HepG2 (cell line): ENCODE results near the gene KIF26B. TPM values are rescaled to one million over a fixed set of nuclear protein-coding genes. Genes with fewer than 3 reads are reported as not detected.

Experiments
- ATAC-seq: fragments of 200-7000 bp; cut with Tn5 transposase; 3 replicates; pipeline ENCODE4 v1.9.1; 2020; ENCODE audit warnings: mild to moderate bottlenecking, moderate library complexity
- BruUV-seq: library from RNA; stranded (reverse); fragments of 400-500 nt; replicated peaks from 2 replicates; lab custom pipeline; 2021; lab: Mats Ljungman, UMichigan
- CTCF ChIA-PET: fragments of 300-600 bp; formaldehyde crosslinking; extraction: SDS; loops from one replicate; lab custom pipeline; 2021; ENCODE audit warnings: low total read pairs, inconsistent platforms, low intra/inter-chr PET ratio; lab: Yijun Ruan, JAX
- POLR2A ChIA-PET: fragments of 350-600 bp; sonication (Branson Sonifier 250); formaldehyde crosslinking; loops from one replicate; lab custom pipeline; 2020; ENCODE audit warnings: antibody characterized with exemption, inconsistent platforms; lab: Yijun Ruan, JAX
- DNase-seq: peaks from one replicate; pipeline ENCODE4 v3.0.0-alpha.2; 2015; ENCODE audit warnings: low spot score
- FAIRE-seq: peaks from 3 replicates; lab custom pipeline; 2011; peaks lifted over from hg19 to GRCh38; lab: Jason Lieb, UNC
- H2AFZ ChIP-seq: one replicate; pipeline ENCODE4 v1.6.1; 2011; ENCODE audit warnings: low read length, inconsistent platforms
- H3K27ac ChIP-seq: fragments of 300-600 bp; 3 replicates; pipeline ENCODE4 v1.8.0; 2011; ENCODE audit warnings: mixed run types, mild to moderate bottlenecking, mixed read lengths, low read length, inconsistent platforms; ENCODE audit not compliant: insufficient read depth; ENCODE audit errors: extremely low read length
- H3K27me3 ChIP-seq, 2 experiments: fragments of 200-600 bp in 1 of 2; 2 replicates in 1 of 2; 3 replicates in 1 of 2; pipeline versions ENCODE4 v1.6.0 to v1.8.0; 2011; ENCODE audit warnings: low read length in 2 of 2, mild to moderate bottlenecking in 2 of 2, moderate library complexity in 2 of 2, inconsistent platforms in 1 of 2; ENCODE audit not compliant: insufficient read depth in 2 of 2, control insufficient read depth in 1 of 2
- H3K36me3 ChIP-seq, 2 experiments: fragments of 200-600 bp in 1 of 2; replicated peaks in 1 of 2; 2 replicates in 1 of 2; 3 replicates in 1 of 2; pipeline versions ENCODE4 v1.5.1 to v1.8.0; 2011; ENCODE audit warnings: low read length in 2 of 2, inconsistent platforms in 1 of 2; ENCODE audit not compliant: insufficient read depth in 2 of 2, control insufficient read depth in 1 of 2
- H3K4me1 ChIP-seq: 2 replicates; pipeline ENCODE4 v1.5.1; 2012; ENCODE audit warnings: low read length, inconsistent platforms; ENCODE audit not compliant: insufficient read depth
- H3K4me2 ChIP-seq: 2 replicates; pipeline ENCODE4 v1.6.0; 2011; ENCODE audit warnings: low read depth, low read length, inconsistent platforms
- H3K4me3 ChIP-seq, 3 experiments: fragments of 200-600 bp in 1 of 3; sonication (generic), shearing (Covaris generic) in 1 of 3; replicated peaks in 1 of 3; 2 replicates each; pipeline ENCODE4 v1.5.1; 2011 to 2016; ENCODE audit warnings: low read length in 3 of 3, inconsistent platforms in 2 of 3, low read depth in 2 of 3, mild to moderate bottlenecking in 2 of 3, control low read depth in 1 of 3, mixed read lengths in 1 of 3; ENCODE audit not compliant: insufficient read depth in 1 of 3
- H3K79me2 ChIP-seq: one replicate; pipeline ENCODE4 v1.6.1; 2011; ENCODE audit warnings: low read length, inconsistent platforms; ENCODE audit not compliant: insufficient read depth
- H3K9ac ChIP-seq: 2 replicates; pipeline ENCODE4 v1.6.0; 2011; ENCODE audit warnings: mild to moderate bottlenecking, low read depth, low read length, inconsistent platforms; ENCODE audit not compliant: insufficient read depth
- H3K9me3 ChIP-seq: 2 replicates; pipeline ENCODE4 v1.5.1; 2012; ENCODE audit warnings: mild to moderate bottlenecking, low read length
- H4K20me1 ChIP-seq: 2 replicates; pipeline ENCODE4 v1.6.0; 2011; ENCODE audit warnings: inconsistent platforms, mild to moderate bottlenecking, low read length, moderate library complexity; ENCODE audit not compliant: insufficient read depth
- ADNP ChIP-seq: sonication (generic); formaldehyde crosslinking; IDR thresholded peaks from 2 replicates; pipeline ENCODE4 v1.4.0; 2020; ENCODE audit warnings: missing genetic modification reagents
- TP53 ChIP-seq: sonication (generic); formaldehyde crosslinking; conservative IDR thresholded peaks from 2 replicates; pipeline ENCODE4 v1.4.0; 2020; ENCODE audit warnings: missing genetic modification reagents
- ZBTB40 ChIP-seq, 2 experiments: fragments of 450-650 bp in 1 of 2; sonication (generic) in 1 of 2; formaldehyde crosslinking in 1 of 2; IDR thresholded peaks; 2 replicates each; pipeline versions ENCODE4 v1.6.1 to v1.8.0; 2016 to 2022; ENCODE audit warnings: antibody characterized with exemption in 1 of 2, mild to moderate bottlenecking in 1 of 2, missing genetic modification reagents in 1 of 2
- ZHX2 ChIP-seq, 2 experiments: sonication (generic) in 1 of 2; formaldehyde crosslinking in 1 of 2; IDR thresholded peaks; 2 replicates each; pipeline versions ENCODE4 v1.6.1 to v1.9.0; 2014 to 2022; ENCODE audit warnings: antibody characterized with exemption in 1 of 2, borderline replicate concordance in 1 of 2, inconsistent platforms in 1 of 2, low read depth in 1 of 2, missing genetic modification reagents in 1 of 2
- ZNF143 ChIP-seq: sonication (generic); formaldehyde crosslinking; IDR thresholded peaks from 2 replicates; pipeline ENCODE4 v1.4.0; 2020; ENCODE audit warnings: missing genetic modification reagents
- ZNF333 ChIP-seq: sonication (generic); formaldehyde crosslinking; IDR thresholded peaks from 2 replicates; pipeline ENCODE4 v1.4.0; 2020; ENCODE audit warnings: mild to moderate bottlenecking, missing genetic modification reagents, borderline replicate concordance
- WGBS: methylation state at CpG from one replicate; pipeline ENCODE4 v1.1.6; 2017; ENCODE audit warnings: low lambda C conversion rate; 5-methylcytosine and 5-hydroxymethylcytosine counted together
- in situ Hi-C: cut with HindIII; loops from 2 replicates; pipeline ENCODE4 v1.10.0; 2017; ENCODE audit warnings: low pct_unique_long_range_greater_than_20kb; ENCODE audit not compliant: extremely low pct_ligation_motif_present
- intact Hi-C: fragments of 100-400 bp; cut with micrococcal nuclease; formaldehyde crosslinking; loops from one replicate; pipeline ENCODE4 v1.10.0; 2022; ENCODE audit not compliant: unreplicated experiment
- polyA plus RNA-seq, 8 experiments: library from polyadenylated mRNA; depleted of rRNA in 3 of 8; stranded (reverse) in 7 of 8; unstranded in 1 of 8; fragments of >200 nt; fragmentation: Illumina TruSeq in 4 of 8; extraction: Trizol in 4 of 8; gene quantifications; 2 replicates each; pipeline versions ENCODE4 v1.2.1 to v1.2.3, GENCODE V29; 2011 to 2016; ENCODE audit warnings: low read depth in 4 of 8, missing spikeins in 1 of 8, mixed read lengths in 1 of 8; ENCODE audit not compliant: insufficient read depth in 1 of 8
- total RNA-seq, 5 experiments: library from RNA; depleted of rRNA; stranded (reverse); fragments of >200 nt; fragmentation: Illumina TruSeq; extraction: Trizol; gene quantifications; 2 replicates each; pipeline ENCODE4 v1.2.3, GENCODE V29; 2016; ENCODE audit warnings: low read depth in 1 of 5

KIF26B gene
- total and polyA plus RNA-seq, 2 of the 13 experiments (the other 11 are each of a cell fraction or from before 2014, with no cell fraction given), result 0.08 to 0.09 TPM

- TF ChIP-seq ZHX2 (IDR thresholded peaks at IDR 0.05; ENCODE audit: low read depth), result no peak
- TF ChIP-seq ZHX2 (CRISPR knock-in tag; IDR thresholded peaks at IDR 0.05; ENCODE audit: borderline replicate concordance), result no peak
- no peak for TF ChIP-seq ZNF333
- TF ChIP-seq TP53 (CRISPR knock-in tag), result no peak
Observed at GRCh38 chr1:245132771-245133170, 22.0 kb upstream of the KIF26B start (continued).

- H3K27ac ChIP-seq, result no peak overlapping the region
- in situ Hi-C loops (no loop called here), intact Hi-C loops (no loop called here)
- ChIA-PET CTCF (no interaction called here), POLR2A (no interaction called here)
- BruUV-seq, result no TSS peak
- H3K9ac ChIP-seq, result no peak overlapping the region
- no peaks in the 10 kb centered on the region for H3K9me3 ChIP-seq
- no peaks in the 10 kb centered on the region for H3K79me2 ChIP-seq
- no peaks in the 10 kb centered on the region for H4K20me1 ChIP-seq
- H3K4me3 ChIP-seq, result no peak overlapping the region
- ATAC-seq, result no peak
- peaks cover 0 to 30% of the 10 kb centered on the region in 2 experiments; a peak in 3 of 5 replicates for H3K27me3 ChIP-seq
- no peak for DNase-seq
- 71% methylated on average over 17 of the region's 17 CpGs for whole genome bisulfite sequencing
- H3K36me3 ChIP-seq, result no peaks in the 10 kb centered on the region
- peaks cover 18% of the 10 kb centered on the region for H3K4me1 ChIP-seq
- FAIRE-seq, result no peak
- no peak overlapping the region for H2AFZ ChIP-seq
- H3K4me2 ChIP-seq, result no peak overlapping the region
- TF ChIP-seq ZNF143 (no peak), ADNP (CRISPR knock-in tag) (no peak), ZBTB40 (IDR thresholded peaks at IDR 0.05) (no peak), ZBTB40 (CRISPR knock-in tag; IDR thresholded peaks at IDR 0.05) (no peak)
Observed at GRCh38 chr1:245133995-245134715, 20.6 kb upstream of the KIF26B start.
